Body of pancreas (tissue), 4 donors: ENCODE measurements around the gene PCDHGB7.

ENCODE experiments used
- POLR2A ChIP-seq, 3 donors: fragments of 450-650 bp; IDR thresholded peaks; one replicate each; pipeline ENCODE4 v1.6.1; 2016; ENCODE audit warnings: antibody characterized with exemption in 3 of 3, mild to moderate bottlenecking in 2 of 3
- TF ChIP-seq, protein P1 (sequence below), 7 experiments: fragments of 450-650 bp in 4 of 7; fragments of 200-600 bp in 3 of 7; sonication (generic) in 3 of 7; IDR thresholded peaks; one replicate each; pipeline ENCODE4 v1.5.1; 2016 to 2019; ENCODE audit warnings: antibody characterized with exemption in 7 of 7

DNA sequence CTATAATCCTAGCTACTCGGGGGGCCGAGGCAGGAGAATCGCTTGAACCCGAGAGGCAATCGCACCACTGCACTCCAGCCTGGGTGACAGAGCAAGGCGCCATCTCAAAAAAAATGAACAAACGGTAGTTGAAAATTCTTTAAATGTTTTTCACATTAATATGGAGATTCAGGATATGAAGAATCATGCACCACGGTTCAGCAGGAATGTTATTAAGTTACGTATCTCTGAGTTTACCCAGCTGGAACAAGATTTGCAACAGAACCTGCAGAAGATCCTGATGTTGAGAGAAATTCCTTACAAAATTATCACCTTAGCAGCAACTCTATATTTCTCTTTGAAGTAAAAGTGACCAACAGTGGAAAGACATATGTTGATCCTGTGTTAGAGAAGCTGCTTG is 22.9 kb downstream of the PCDHGB7 start:
- TF ChIP-seq, protein P1, sequence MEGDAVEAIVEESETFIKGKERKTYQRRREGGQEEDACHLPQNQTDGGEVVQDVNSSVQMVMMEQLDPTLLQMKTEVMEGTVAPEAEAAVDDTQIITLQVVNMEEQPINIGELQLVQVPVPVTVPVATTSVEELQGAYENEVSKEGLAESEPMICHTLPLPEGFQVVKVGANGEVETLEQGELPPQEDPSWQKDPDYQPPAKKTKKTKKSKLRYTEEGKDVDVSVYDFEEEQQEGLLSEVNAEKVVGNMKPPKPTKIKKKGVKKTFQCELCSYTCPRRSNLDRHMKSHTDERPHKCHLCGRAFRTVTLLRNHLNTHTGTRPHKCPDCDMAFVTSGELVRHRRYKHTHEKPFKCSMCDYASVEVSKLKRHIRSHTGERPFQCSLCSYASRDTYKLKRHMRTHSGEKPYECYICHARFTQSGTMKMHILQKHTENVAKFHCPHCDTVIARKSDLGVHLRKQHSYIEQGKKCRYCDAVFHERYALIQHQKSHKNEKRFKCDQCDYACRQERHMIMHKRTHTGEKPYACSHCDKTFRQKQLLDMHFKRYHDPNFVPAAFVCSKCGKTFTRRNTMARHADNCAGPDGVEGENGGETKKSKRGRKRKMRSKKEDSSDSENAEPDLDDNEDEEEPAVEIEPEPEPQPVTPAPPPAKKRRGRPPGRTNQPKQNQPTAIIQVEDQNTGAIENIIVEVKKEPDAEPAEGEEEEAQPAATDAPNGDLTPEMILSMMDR (IDR thresholded peaks at IDR 0.05), result no peak
- no peak for TF ChIP-seq POLR2A (IDR thresholded peaks at IDR 0.05)
